Measurements from ENCODE around the gene TMEM167B.

TMEM167B gene

GRCh38 chr1:109080441-109081082 lies 10.0 kb upstream of the TMEM167B start:
- DNase-seq (ENCODE audit: low read depth in 2 of 2), result no peak

DNA sequence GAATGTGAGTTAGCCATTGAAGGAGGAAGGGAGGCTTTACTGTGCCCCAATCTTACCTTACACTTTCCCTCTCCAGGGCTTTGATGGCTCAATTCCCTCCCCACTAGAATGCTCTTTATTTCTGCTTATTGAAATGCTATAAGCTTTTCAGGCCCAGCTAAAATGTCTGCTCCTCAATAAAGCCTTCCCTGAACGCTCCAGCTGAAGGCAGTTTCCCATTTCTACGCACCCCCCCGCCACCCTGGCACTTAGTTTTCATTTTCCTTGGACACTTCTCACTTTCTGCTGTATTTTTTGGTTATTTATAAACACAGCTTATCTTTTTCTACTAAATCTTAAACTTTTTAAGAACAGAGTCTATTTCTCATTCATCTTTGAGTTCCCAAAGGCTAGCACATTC lies 7.1 kb upstream of the TMEM167B start:
- no peak for DNase-seq (ENCODE audit: low read depth in 2 of 2)

GRCh38 chr1:109083923-109084322 lies 6.6 kb upstream of the TMEM167B start:
- DNase-seq (ENCODE audit: low read depth in 2 of 2), result no peak

- no peak for DNase-seq (ENCODE audit: low read depth in 2 of 2)
These were observed 5.7 kb upstream of the TMEM167B start for GRCh38 chr1:109084563-109085517.

DNA sequence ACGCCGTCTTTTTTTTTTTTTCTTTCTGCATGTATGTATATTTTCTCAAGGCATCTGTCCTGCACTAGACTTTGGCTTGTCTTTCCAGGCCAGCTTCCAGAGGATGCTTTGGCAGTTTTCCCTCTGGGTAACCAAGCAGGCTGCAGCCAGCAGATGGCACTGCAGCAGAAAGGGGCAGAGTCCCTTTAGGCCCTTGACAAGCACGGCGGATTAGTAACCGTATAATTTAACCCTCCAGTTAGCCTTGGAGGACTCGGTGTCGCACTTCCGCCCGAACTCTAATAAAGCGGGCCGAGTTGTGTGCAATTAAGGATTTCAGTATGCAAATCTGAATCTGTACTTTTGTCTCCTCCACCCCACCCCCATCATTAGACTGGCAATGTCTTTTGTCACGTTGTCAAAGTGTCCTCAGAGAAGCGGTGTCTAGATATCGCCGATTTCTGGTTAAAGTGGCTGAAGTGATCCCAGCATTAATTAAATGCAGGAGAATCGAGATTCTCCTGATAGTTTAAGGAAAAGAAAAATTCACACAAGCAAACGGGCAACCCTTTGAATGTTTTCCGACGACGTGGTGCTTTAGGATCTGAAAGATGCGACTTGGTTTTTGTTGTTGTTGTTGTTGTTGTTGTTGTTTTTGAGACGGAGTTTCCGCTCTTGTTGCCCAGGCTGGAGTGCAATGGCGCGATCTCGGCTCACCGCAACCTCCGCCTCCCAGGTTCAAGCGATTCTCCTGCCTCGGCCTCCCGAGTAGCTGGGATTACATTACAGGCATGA lies 1.1 kb upstream of the TMEM167B start:
- no peak for DNase-seq (ENCODE audit: low read depth in 2 of 2)

DNA sequence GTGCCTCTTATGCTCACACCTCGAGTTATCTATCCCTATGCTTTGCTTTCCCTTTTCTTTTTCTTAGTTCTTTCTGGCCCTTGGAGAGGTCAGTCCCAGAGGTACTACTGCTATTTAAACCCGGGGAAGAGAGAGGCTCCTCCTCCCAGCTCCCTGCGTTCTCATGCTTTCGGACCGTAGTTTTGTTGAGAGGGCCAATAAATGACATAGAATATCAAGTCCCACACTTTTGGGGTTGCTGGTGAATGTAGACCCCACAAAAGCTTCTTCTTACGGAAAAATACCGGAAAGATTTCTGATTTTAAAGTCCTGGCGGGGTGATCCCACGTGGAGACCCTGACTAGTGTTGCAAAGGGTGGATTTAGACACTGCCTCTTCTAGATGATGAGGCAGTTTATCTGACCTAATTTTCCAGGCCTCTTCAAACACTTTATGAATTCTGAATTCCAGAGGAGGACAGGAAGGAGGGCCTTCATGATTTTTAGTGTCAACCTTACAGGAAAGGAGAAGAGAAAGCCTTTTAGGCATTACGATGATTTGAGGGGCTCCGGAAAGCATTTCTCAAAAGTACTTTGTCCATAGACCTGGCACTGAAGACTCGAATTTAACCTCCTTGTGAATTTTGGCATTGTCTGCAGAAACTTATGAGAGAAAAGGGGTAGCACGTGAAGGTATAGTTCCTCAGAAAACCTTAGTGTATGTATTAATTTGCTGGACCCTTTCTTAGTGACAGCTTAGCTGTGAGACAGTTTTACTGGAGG lies 694 bp downstream of the TMEM167B start:
- no peak for DNase-seq (ENCODE audit: low read depth in 2 of 2)

DNA sequence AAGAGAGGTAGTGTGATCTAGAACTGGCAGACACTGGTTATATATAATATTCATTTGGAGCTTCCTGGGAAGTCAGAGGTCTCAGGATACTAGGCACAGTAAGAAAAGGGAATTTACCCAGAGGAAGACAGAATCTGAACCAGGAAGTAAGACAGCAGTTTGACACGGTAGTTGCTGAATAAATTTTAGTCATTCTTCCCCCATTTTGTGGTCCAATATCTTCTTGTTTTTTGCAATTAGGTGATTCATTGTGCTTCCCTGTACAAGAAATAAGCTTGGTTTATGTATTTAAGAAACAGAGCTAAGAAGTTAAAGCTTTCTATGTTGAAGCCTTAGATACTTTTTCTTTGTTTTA lies 1.3 kb downstream of the TMEM167B start:
- DNase-seq (ENCODE audit: low read depth in 2 of 2), result no peak

- no peak for DNase-seq (ENCODE audit: low read depth in 2 of 2)
These were observed 3.8 kb downstream of the TMEM167B start for GRCh38 chr1:109094377-109094803.

DNA sequence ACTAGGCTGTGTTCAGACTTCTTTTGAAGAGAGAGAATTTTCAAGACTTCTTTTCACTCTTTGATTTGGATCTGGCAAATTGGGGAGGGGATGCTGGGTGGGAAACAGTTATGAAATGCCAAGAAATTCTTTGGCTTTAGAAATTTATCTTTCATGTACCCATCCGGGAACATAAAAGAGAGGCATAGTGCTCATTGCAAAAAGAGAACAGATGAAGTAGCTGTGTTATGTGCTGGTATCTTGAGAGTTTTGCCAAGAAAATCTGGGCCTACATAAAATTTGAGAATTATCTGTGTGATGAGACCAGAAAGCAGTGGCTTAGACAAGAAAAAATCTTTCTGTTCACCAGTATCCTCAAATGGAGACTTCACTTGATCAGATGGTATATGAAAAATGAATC lies 4.3 kb downstream of the TMEM167B start:
- no peak for DNase-seq (ENCODE audit: low read depth in 2 of 2)

GRCh38 chr1:109095631-109096030 lies 5.1 kb downstream of the TMEM167B start:
- DNase-seq (ENCODE audit: low read depth in 2 of 2), result no peak

DNA sequence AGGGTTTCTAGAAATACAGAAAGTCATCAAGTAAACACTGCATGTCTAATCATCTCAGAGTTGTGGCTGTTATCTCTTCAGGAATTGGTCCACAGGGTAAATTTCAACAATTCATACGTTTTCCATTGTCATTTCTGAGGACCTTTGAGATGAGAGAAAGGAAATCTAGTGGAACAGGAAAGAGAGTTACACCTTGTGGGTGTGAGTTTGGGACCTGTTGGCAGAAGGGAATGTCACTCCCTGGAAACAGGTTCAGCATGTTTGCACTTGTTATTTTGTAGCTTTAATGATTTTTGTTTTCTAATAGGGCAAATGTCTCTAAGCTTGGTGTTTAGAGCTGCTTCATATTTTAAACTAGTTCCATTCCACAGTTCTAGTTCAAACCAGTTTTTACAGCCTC lies 5.6 kb downstream of the TMEM167B start:
- DNase-seq (ENCODE audit: low read depth in 2 of 2), result no peak

DNA sequence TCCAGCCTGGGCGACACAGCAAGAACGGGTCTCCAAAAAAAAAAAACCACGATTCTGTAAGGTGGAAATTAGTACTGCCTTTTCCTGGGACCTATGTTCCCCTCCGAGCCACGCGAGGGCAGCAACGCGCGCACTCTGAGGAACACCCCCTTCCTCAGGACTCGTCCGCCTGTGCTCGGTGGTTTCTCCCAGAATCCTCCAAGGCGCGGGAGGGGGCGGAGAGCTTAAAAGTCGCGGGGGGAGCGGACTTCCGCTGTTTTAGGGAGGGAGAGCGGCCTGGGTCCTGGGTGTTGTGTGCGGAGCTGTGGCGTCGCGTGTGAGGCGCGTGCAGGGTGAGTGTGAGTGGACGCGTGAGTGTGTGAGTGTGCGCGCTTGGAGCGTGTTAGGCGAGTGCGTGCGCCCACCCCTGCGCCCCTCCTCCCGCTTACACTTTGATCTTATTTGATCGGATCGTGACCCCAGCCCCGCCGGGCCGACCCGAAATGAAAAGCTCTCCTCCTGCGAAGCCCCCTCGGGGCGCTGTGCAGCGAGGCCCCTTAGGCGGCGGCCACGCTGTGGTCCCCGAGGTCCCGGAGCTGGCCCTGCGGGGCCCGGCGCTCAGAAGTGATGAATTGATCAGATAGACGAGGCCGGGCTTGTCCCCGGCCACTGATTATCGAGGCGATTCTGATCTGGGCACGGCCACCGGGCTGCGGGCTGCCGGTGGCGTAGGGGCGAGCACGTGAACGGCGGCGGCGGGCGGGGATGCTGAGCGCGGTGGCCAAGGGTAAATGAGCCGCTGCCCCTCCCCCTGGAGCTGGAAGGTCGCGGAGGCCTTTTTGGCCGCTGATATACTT lies 9.6 kb downstream of the TMEM167B start:
- DNase-seq (ENCODE audit: low read depth in 2 of 2), result peak; percentile 95 to 96

DNA sequence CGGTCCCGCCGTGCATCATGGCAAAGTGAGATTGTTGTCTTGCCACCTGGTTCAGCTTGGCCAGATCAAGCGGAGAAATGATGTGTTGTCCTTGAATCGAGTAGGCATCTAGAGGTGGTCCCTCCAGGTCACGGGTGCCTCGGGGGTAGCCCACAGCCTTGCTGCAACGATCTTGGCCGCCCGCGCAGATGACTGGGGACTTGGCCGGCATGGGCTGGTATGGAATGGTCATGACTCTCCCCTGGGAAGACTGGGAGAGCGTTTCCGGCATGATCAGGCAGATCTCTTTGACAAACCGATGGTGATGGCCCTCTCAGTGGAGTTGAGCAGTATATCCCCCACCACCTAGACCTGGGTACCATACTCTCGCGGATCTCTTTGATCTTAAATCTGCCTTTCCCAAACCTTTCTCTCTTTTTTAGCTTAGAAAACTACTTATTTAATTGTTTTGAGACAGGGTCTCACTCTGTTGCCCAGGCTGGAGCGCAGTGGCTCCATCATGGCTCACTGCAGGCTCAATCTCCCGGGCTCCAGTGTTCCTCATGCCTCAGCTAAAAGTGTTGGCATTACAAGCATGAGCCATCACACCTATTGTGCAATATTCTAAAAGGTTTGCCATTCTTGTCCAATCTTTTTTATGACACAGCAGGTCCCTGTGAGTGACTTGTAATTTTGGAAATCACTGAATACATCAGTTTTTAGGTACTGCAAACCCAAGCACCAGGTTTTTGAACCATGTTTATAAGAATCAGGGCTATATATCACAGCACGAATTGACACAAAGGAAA lies 14.0 kb downstream of the TMEM167B start:
- no peak for DNase-seq (ENCODE audit: low read depth in 2 of 2)

DNA sequence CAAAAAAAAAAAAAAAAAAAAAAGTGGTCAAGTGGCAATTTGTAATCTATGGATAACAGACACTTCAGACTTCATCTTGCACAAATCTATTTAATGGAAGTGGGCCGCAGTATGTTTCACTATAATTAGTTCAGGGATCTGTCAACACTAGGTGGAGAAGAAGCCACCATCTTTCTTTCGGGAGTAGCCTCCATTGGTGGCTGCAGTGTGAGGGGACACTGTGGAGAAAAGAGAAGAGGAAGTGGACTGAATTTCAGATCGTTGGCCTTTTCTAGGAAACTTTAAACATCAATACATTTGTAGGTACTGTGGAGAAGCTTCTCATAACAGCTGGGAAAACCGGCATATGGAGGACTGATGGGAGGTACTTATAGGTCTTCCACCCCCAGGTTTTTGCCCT lies 15.3 kb downstream of the TMEM167B start:
- DNase-seq (ENCODE audit: low read depth in 2 of 2), result no peak

DNA sequence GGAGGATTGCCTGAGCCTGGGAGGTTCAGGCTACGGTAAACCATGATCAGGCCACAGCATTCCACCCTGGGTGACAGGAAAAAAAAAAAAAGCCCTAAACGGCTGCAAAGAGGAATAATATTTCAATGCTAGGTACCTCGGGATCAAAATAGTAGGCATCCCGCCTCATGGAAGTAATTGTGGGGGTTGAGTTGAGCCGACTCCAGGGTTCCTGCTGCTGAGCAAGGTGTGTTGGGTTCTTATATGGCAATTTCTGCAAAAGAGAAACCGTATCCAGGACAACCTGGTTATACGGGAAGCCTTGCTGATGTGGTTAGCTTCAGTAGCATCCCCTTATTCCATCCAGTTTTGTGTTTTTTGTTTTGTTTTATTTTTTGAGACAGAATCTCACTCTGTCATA lies 17.2 kb downstream of the TMEM167B start:
- DNase-seq (ENCODE audit: low read depth in 2 of 2), result no peak

DNA sequence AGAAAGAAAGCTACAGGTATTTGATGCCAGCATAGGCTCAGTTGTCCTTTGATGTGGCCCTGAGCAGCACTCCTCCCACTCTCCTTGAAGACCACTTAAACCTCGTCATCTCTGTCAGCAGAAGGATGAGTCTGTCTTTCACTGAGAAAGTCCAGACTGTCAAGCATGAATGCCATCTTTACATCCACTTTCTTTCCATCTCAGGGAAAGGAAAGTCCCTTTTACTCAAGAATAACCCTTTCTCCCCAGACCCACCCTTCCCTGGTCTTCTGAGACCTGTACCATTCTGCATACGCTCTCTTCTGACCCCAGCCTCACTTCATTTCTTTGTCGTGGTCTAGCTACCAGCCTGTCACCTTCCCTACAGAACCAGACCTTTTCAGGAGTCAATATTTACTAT lies 19.3 kb downstream of the TMEM167B start:
- DNase-seq (ENCODE audit: low read depth in 2 of 2), result no peak

- DNase-seq (ENCODE audit: low read depth in 2 of 2), result no peak
These were observed 21.0 kb downstream of the TMEM167B start for GRCh38 chr1:109111386-109112055.

DNA sequence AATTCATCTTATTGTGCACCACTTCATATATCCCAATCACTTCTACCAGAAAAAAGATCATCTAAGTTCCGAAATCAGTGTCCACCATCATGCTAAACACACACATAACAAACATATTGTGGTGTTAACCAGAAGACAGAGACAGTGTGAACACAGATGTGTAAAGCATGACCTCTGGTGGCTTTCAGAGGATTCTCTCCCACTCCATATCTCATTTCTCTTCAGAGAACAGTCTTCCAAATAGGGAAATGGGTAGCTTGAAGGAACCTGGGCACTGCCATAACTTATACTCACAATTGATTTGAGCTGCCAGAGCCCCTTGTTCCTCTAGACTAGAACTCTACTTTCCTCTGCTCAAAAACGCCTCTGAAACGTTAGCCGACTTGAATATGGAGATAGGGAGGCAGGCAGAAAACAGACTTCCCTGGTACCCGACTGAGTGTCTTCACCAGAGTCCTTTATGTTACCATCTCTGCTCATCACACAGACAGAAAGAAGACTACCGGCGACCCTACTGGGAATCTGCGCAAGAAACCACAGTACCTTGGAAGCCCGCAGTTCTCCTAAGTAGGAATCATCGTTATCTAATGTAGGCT lies 21.6 kb downstream of the TMEM167B start:
- DNase-seq (ENCODE audit: low read depth in 2 of 2), result no peak

All from stimulated activated CD4-positive, alpha-beta T cell treated with anti-CD3 and anti-CD28 coated beads, Interleukin-12 subunit alpha, Interleukin-12 subunit beta, amount 100 ng/mL, for 24 hours (primary cell).